HG02840 (cell line): Measurements from ENCODE around the gene IL17REL.

ENCODE experiments used
- ATAC-seq: cut with Tn5 transposase; IDR thresholded peaks from one replicate; pipeline ENCODE4 v1.9.1; 2021; ENCODE audit warnings: mild to moderate bottlenecking, moderate library complexity, moderate number of reproducible peaks; ENCODE audit not compliant: unreplicated experiment, low FRiP score

The IL17REL gene

DNA sequence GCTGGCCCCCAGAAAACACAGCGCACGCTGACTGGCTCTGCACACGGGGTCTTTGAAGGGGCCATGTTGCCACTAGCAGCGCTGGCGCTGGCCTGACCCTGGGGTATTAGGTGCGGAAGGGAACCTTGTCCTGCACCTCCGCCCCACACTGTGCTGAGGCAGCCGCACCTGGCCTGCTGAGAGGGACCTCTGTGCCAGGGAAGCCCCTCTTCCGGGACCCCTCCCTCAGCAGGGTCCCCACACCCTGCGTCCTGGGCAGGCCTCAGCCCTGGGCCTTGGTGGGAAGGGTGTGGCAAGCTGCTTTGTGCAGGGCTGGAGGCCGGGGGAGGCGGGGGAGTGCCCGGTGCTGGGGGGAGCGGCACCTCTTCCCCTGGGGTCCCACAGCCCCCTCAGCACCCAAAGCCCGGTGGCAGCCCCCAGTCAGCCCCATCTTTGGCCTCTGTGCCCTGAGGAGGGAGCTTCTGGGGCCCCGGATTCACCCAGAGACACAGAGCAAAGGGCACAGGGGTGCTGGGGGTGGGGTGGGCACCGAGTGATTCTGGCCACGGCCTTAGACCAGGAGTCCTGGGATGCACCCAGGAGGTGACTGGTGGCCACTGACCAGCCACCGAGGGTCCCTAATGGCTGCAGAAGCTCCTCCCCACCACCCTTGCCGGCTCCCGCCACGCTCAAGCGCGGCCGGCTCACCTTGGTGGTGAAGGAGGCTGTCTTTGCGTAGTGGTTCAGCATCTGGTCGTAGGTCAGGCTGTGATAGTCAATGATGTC lies 34.1 kb upstream of the IL17REL start:
- no peak for ATAC-seq

DNA sequence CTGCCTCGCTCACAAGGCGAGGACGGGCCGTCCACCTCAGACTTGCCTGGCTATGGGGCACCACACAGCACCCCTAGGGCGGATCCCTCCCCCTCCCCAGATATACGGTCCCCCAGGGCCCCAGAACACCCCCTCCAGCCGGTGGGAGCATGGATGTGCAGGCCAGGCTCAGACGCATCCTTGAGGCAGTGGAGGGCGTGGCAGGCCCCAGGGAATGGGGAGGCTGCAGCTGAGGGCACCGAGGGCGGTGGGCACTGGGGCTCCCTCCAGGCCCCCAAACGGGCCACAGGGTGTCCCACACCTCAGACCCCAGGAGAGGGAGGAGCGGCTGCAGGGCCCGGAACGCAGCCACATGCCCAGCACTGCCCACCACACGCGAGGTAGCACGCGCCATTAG lies 33.5 kb upstream of the IL17REL start:
- no peak for ATAC-seq

DNA sequence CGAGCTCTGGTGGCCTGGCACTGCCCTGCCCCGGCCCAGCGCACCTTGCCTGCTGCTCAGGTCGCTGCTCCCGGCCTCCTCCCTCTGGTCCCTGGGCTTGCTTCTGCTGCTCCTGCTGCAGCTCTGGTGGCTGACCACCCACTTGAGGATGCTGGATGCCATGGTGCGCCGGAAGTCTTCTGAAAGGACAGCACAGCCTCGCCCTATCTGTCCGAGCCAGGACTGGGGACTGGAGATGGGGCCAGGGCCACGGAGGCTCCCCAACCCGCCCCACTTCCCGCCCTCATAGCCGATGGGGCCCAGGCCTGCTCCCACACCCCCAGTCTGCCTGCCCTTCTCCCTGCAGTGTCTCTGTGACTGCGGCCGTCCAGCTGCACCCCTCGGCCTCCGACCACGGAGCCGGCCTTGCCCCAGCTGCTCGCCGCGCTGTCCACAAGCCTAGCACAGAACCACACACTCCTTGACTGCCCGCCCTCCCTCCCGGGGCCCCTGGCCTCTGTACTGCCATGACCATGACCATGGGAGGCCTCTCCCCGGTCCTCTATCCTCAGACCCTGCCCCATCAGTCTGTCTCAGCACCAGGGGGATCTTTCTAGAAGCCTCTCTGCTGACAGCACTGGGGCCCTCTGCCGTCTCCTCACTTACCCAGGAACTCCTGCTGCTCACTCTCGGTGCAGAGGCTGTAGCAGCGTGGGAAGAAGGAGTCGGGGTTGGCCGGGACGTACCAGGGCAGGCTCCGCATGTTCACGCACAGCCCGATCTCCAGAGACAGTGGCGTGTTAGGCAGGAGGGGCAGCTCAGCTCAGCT lies 32.9 kb upstream of the IL17REL start:
- no peak for ATAC-seq

- ATAC-seq, result no peak
Observed at GRCh38 chr22:50044485-50045118, 32.0 kb upstream of the IL17REL start.

DNA sequence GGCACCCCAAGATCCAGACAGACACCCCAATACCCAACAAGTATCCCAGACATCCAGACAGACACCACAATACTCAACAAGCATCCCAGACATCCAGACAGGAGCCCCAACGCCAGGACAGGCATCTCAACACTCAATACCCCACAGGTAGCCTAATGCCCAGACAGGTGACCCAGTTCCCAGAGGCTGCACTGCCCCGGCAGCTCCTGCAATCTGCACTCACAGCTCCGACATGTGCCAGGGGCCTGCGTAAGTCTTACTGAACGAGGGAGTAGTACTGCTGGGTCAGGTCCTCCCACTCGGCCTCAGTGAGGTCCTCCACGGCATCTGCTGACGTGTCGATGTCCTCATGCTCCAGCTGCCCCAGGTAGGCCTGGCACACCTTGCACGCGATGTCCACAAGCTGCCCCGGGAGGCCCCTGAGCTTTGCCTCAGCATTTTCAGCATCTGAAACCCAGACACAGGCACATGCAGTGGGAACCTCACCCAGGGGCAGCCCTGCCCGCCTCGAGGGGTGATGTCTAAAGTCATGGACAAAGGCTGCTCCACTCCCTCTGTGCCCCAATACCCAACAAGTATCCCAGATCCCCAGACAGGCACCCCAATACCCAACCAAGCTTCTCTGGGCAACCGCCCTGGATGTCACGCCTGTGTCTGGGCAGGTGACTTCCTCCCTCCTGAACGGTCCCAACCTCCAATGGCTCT lies 28.9 kb upstream of the IL17REL start:
- ATAC-seq, result no peak

GRCh38 chr22:50040717-50041116 lies 28.2 kb upstream of the IL17REL start:
- no peak for ATAC-seq

DNA sequence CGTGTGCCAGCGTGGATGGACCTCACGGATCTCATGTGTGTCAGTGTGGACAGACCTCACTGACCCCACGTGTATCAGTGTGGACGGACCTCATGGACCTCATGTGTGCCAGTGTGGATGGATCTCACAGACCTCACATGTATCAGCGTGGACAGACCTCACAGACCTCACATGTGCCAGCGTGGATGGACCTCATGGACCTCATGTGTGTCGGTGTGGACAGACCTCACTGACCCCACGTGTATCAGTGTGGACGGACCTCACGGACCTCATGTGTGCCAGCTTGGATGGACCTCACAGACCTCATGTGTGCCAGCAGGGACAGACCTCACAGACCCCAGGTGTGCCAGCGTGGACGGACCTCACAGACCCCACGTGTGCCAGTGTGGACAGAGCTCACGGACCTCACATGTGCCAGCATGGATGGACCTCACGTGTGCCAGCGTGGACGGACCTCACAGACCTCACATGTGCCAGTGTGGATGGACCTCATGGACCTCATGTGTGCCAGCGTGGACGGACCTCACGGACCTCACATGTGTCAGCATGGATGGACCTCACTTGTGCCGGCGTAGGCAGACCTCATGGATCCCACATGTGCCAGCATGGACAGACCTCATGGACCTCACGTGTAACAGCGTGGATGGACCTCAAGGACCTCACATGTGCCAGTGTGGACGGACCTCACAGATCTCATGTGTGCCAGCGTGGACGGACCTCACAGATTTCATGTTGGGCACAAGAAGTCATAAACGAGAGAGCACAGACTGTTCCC lies 27.3 kb upstream of the IL17REL start:
- ATAC-seq, result no peak

DNA sequence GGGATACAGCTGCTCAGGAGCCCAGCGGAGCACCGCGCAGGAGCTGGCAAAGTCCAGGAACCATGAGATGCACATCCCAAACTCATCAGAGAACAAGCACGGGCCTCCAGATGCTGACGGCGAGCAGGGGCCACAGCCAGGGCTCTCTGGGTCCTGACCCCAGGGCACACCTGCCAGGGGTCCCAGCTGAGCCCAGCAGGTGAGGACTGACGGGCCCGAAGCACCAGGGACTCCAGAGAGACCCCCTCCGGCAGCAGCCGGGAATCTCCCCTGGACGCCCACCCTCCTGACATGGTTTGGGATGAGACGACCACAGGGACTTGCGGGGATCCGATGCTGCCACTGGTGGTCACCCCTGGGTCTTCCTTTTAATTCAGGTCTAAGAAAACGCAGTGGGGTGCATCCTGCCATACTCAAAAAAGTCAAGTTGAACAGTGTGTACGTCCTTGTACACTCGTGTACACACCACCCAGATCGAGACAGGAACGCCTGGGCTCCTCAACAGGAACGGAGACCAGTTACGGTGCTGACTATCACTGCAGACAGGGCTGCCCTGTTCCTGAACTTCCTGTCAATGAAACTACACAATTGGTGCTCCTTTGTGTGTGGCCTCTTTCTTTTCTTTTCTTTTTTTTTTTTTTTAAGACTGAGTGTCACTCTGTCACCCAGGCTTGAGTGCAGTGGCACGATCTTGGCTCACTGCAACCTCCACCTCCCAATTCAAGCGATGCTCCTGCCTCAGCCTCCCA lies 23.6 kb upstream of the IL17REL start:
- ATAC-seq, result no peak

DNA sequence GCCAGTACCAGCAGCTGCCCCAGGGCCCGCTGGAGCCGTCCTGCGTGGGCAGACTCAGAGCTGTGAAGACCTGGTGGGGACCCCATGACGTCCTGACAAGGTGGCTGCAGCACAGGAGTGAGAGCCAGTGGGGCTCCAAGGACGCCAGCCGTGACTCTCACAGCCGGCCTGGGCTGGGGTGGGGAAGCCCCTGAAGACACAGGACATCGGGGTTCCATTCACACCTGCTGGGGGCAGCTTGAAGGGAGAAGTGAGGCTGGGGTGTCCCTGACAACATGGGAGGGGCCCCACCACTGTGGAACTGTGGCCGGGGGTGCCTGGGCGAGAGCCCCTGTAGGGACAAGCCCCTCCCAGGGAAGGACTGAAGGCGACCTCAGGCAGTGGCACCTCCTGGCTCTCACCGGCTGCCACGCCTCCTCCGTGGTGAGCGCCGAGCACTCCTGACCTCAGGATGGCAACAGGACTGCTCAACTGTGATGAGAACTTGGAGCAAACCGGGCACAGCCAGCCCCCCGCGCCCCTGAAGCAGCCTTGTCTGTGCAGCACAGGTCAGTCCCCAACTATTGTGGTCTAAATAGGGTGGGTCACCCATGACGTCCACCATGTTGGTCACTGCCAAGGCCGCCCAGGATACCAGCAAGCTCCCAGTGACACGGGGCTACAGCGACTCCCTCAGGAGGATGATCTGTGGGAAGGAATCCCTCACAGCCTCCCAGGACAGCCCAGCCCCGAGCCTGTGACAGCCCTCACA lies 22.7 kb upstream of the IL17REL start:
- no peak for ATAC-seq

DNA sequence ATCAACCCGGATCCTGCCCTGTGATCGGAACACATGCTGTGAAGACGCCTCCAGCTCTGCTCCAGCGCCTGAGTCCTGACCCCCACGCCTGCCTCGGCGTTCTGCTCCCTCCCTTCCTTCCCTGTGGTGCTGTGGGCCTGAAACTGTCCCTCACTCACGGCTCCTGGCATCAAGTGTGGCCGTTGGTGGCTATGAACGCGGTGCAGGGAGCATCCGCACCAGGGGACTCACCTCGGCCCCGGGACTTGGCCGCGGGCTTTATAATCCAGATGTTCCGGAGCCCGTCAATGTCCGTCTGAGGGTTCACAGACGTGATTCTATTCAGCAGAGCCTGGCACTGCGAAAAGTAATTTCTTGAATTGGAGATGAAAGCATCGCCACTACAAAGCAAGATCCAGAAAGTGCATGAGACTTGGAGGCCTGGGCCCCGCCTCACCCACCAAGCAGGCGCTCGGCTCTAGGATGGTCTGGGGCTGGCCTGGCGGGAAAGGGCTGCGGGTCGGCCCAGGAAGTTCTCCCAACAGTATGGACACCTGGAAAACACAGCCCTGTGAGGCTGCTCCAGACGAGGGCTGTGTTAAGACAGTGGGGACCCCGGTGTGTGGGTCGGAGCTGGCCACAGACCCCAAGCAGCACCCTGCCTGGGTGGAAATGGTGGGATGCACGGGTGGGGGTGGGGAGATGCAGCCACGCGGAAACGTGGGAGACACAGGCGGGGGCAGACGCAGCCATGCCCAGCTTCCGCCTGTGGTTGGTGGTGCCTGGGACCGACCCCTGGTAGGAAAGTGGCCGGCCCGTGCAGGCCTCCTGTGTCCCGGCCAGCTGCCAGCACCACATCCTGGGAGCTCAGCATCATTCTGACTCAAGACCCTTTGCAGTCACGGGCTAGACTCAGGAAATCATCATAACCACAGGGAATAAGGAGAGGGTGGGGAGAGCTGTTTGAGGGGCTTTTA lies 21.8 kb upstream of the IL17REL start:
- no peak for ATAC-seq

DNA sequence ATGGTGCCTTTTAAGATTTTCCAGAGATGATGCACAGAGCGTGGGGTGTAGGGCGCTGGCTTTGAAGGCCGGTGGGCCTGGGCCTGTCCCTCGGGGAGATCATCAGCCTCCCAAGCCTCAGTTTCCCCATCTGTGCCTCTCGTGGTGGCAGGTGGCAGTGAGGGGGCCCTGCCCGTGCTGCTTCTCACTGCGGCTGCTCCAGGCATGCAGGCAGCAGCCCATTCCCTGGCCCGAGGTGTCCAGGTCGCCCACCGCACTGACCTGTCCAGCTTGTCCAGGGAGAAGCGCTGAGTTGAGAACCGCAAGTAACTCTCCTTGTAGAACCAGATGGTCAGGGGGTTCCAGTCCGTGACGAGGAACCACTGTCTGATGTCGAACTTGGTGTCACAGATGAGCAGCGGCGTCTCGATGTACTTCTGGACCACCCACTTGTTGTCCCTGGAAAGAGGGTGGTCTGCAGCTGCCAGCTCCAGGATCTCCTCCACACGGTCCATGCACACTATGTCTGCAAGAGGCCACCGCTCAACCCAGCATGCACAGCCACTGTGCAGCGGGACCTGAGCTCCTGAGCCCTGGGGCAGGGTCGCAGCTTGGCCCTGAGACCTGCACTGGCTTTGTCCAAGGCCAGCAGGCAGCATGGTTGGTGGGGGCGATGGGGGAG lies 20.5 kb upstream of the IL17REL start:
- no peak for ATAC-seq

DNA sequence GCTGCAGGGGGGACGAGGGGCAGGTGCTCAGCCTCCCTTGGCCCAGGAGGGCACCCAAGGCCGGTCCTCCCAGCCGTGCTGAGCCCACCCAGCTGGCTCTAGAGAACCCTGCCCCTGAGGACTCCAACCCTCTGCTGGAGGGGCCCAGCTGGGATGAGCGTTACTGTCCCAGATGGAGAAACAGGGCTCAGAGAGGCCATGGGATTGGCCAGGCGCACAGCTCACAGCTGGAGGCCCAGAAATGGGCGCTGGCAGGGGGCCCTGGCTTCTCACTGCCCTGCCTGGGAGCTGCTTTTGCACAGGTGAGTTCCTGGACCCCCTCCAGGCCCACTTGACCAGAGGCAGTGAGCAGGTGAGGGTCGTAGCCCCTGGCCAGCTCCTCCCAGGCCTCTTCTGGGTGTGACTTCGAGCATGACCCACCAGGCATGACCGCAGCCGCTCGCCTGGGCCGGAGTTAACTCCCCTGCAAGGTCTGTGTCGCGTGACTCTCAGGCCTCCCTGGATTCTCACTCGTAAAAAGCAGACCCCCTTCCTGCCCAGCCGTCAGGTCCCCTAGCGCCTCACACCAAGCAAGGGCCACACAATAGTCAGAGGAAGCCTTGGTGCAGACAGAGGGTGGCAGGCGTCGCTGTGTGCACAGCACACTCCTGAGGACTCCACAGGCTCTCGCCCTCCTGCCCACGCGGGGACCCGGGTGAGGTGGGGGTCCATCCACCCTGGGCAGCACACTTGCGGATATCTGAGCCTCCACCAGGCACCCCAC lies 19.7 kb upstream of the IL17REL start:
- ATAC-seq, result no peak

- ATAC-seq, result no peak
Observed at GRCh38 chr22:50031189-50032091, 18.9 kb upstream of the IL17REL start.

DNA sequence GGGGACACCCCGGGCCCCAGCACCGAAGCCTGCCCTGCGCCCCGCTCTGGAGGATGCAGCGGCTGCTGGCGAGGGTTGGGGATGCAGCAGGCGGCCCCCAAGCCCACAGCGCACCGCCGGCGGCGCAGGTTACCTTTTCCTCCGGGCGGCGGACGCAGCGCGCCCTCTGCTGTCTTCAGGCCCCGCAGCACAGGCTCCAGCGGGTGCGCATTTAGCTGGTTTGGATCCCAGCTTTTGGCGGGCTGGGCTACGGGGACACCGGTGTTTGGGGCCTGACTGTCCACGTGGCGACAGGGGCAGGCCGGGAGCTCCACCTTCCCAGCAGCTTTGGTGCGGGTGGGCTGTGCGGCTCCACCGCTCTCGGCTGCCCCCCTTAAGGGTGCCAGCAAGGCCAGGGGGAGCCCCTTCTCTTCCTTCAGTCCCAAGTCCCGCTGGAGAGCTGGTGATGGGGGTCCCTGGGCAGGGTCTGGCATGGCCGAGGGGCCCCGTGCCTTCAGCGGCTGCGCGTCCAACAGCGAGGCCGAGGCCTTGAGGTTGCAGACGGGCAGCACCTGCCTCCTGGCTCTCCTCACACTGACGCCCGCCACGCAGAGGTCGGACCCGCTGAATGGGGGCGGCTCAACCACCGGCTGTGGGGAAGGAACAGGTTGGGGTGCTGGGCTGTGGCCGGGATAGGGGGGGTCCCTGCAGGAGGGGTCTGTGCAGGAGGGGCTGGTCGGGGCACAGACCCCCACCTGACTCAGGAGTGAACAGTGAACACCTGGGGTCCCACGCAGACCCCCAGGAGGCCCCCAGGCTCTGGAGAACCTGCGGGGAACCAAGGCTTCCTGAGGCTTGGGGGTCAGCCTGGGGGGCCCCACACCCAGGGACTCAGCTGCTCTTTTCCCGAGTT lies 18.0 kb upstream of the IL17REL start:
- no peak for ATAC-seq
